ENCODE results near the gene DECR2. TPM values are rescaled to one million over a fixed set of nuclear protein-coding genes. Genes with fewer than 3 reads are reported as not detected.
A peak's percentile ranks its signal among the peaks of the same experiment; 100 is the strongest.

Gene DECR2
- total and polyA plus RNA-seq, 2 of the 13 experiments (the other 11 are each of a cell fraction or from before 2014, with no cell fraction given), result 36.3 to 44.6 TPM

DNA sequence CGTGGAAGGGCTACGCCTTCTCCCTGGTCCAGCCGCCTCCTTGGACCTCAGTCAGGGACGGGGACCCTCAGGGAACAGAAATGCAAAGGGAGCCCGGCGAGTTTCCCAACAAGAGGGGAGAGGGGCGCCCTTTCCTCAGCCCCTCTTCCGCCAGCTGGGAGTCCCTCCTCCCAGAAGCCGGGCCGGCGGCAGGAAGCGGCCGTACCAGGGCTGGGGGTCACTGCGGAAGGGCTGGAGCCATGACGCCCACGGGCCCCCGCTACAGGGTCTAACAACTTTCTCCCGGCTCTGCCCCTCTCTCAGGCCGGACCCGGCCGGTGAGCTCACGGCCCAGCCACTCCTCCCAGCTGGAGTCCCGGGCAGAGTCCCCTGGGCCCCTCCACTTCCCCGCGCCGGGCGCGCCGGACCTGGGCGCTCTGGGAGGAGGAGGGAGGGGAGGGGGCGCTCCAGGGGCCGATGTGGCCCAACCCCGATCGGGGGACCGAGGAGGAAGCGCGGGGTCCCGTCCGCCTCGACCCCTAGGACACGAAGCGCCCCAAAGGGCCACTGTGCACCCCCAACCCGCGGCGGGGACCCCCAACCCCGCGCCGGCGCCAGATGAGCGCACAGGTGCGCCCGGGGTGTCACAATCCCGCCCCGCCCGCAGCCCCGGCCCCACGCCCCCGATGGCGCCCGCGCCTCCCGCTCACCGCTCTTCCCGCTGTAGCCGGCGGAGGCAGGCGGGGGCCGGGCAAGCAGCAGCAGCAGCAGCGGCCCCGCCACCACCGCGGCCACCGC lies 20.5 kb upstream of the DECR2 start (continued):
- TF ChIP-seq, protein P1, sequence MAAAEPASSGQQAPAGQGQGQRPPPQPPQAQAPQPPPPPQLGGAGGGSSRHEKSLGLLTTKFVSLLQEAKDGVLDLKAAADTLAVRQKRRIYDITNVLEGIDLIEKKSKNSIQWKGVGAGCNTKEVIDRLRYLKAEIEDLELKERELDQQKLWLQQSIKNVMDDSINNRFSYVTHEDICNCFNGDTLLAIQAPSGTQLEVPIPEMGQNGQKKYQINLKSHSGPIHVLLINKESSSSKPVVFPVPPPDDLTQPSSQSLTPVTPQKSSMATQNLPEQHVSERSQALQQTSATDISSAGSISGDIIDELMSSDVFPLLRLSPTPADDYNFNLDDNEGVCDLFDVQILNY (CRISPR knock-in tag; conservative IDR thresholded peaks at IDR 0.05), result no peak
- TF ChIP-seq ZNF326 (CRISPR knock-in tag; IDR thresholded peaks at IDR 0.05; ENCODE audit: borderline replicate concordance), result no peak
- TF ChIP-seq, protein P2, sequence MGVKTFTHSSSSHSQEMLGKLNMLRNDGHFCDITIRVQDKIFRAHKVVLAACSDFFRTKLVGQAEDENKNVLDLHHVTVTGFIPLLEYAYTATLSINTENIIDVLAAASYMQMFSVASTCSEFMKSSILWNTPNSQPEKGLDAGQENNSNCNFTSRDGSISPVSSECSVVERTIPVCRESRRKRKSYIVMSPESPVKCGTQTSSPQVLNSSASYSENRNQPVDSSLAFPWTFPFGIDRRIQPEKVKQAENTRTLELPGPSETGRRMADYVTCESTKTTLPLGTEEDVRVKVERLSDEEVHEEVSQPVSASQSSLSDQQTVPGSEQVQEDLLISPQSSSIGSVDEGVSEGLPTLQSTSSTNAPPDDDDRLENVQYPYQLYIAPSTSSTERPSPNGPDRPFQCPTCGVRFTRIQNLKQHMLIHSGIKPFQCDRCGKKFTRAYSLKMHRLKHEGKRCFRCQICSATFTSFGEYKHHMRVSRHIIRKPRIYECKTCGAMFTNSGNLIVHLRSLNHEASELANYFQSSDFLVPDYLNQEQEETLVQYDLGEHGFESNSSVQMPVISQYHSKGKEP (CRISPR knock-in tag; IDR thresholded peaks at IDR 0.05), result no peak
- TF ChIP-seq DMAP1 (CRISPR knock-in tag; IDR thresholded peaks at IDR 0.05), result 0 out of 2 replicates have a peak, but pooled peaks have one; percentile 29
- no peak for TF ChIP-seq FLYWCH1 (CRISPR knock-in tag; IDR thresholded peaks at IDR 0.05)
- TF ChIP-seq CAMTA2 (CRISPR knock-in tag; IDR thresholded peaks at IDR 0.05; ENCODE audit: borderline replicate concordance), result no peak
- TF ChIP-seq ONECUT2 (CRISPR knock-in tag; IDR thresholded peaks at IDR 0.05), result no peak
- TF ChIP-seq, protein P3, sequence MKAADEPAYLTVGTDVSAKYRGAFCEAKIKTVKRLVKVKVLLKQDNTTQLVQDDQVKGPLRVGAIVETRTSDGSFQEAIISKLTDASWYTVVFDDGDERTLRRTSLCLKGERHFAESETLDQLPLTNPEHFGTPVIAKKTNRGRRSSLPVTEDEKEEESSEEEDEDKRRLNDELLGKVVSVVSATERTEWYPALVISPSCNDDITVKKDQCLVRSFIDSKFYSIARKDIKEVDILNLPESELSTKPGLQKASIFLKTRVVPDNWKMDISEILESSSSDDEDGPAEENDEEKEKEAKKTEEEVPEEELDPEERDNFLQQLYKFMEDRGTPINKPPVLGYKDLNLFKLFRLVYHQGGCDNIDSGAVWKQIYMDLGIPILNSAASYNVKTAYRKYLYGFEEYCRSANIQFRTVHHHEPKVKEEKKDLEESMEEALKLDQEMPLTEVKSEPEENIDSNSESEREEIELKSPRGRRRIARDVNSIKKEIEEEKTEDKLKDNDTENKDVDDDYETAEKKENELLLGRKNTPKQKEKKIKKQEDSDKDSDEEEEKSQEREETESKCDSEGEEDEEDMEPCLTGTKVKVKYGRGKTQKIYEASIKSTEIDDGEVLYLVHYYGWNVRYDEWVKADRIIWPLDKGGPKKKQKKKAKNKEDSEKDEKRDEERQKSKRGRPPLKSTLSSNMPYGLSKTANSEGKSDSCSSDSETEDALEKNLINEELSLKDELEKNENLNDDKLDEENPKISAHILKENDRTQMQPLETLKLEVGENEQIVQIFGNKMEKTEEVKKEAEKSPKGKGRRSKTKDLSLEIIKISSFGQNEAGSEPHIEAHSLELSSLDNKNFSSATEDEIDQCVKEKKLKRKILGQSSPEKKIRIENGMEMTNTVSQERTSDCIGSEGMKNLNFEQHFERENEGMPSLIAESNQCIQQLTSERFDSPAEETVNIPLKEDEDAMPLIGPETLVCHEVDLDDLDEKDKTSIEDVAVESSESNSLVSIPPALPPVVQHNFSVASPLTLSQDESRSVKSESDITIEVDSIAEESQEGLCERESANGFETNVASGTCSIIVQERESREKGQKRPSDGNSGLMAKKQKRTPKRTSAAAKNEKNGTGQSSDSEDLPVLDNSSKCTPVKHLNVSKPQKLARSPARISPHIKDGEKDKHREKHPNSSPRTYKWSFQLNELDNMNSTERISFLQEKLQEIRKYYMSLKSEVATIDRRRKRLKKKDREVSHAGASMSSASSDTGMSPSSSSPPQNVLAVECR (CRISPR knock-in tag; IDR thresholded peaks at IDR 0.05; ENCODE audit: borderline replicate concordance), result peak; percentile 81
- no peak for TF ChIP-seq HES4 (CRISPR knock-in tag; IDR thresholded peaks at IDR 0.05; ENCODE audit: borderline replicate concordance)
- TF ChIP-seq MIER2 (CRISPR knock-in tag; IDR thresholded peaks at IDR 0.05), result no peak
- no peak for TF ChIP-seq RARG (CRISPR knock-in tag; IDR thresholded peaks at IDR 0.05; ENCODE audit: low read depth)
- no peak for TF ChIP-seq SNAPC2 (CRISPR knock-in tag; IDR thresholded peaks at IDR 0.05)
- TF ChIP-seq, protein P4, sequence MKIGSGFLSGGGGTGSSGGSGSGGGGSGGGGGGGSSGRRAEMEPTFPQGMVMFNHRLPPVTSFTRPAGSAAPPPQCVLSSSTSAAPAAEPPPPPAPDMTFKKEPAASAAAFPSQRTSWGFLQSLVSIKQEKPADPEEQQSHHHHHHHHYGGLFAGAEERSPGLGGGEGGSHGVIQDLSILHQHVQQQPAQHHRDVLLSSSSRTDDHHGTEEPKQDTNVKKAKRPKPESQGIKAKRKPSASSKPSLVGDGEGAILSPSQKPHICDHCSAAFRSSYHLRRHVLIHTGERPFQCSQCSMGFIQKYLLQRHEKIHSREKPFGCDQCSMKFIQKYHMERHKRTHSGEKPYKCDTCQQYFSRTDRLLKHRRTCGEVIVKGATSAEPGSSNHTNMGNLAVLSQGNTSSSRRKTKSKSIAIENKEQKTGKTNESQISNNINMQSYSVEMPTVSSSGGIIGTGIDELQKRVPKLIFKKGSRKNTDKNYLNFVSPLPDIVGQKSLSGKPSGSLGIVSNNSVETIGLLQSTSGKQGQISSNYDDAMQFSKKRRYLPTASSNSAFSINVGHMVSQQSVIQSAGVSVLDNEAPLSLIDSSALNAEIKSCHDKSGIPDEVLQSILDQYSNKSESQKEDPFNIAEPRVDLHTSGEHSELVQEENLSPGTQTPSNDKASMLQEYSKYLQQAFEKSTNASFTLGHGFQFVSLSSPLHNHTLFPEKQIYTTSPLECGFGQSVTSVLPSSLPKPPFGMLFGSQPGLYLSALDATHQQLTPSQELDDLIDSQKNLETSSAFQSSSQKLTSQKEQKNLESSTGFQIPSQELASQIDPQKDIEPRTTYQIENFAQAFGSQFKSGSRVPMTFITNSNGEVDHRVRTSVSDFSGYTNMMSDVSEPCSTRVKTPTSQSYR (CRISPR knock-in tag; IDR thresholded peaks at IDR 0.05; ENCODE audit: borderline replicate concordance), result no peak; the same call in 1 of the 2 replicates
- no peak for TF ChIP-seq DNMT1 (CRISPR knock-in tag; IDR thresholded peaks at IDR 0.05)
- no peak for TF ChIP-seq ZNF713 (CRISPR knock-in tag; IDR thresholded peaks at IDR 0.05)
- TF ChIP-seq, protein P5, sequence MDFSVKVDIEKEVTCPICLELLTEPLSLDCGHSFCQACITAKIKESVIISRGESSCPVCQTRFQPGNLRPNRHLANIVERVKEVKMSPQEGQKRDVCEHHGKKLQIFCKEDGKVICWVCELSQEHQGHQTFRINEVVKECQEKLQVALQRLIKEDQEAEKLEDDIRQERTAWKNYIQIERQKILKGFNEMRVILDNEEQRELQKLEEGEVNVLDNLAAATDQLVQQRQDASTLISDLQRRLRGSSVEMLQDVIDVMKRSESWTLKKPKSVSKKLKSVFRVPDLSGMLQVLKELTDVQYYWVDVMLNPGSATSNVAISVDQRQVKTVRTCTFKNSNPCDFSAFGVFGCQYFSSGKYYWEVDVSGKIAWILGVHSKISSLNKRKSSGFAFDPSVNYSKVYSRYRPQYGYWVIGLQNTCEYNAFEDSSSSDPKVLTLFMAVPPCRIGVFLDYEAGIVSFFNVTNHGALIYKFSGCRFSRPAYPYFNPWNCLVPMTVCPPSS (IDR thresholded peaks at IDR 0.05), result no peak
- TF ChIP-seq, protein P6, sequence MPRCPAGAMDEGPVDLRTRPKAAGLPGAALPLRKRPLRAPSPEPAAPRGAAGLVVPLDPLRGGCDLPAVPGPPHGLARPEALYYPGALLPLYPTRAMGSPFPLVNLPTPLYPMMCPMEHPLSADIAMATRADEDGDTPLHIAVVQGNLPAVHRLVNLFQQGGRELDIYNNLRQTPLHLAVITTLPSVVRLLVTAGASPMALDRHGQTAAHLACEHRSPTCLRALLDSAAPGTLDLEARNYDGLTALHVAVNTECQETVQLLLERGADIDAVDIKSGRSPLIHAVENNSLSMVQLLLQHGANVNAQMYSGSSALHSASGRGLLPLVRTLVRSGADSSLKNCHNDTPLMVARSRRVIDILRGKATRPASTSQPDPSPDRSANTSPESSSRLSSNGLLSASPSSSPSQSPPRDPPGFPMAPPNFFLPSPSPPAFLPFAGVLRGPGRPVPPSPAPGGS (CRISPR knock-in tag; IDR thresholded peaks at IDR 0.05), result no peak

Measured in HepG2 (cell line).